PC-9 (cell line): ENCODE measurements around the gene ZNF576. TPM values are rescaled to one million over a fixed set of nuclear protein-coding genes. Genes with fewer than 3 reads are reported as not detected.
"Not testable (repeated sequence)": the region's sequence is repeated elsewhere in the genome, so short reads cannot be mapped to it uniquely, and the experiment has no call there.

ENCODE experiments used
- BruUV-seq: library from RNA; stranded (reverse); fragments of 400-500 nt; replicated peaks from 2 replicates; lab custom pipeline; 2021; lab: Mats Ljungman, UMichigan
- CTCF ChIA-PET: fragments of 300-600 bp; sonication (Branson Sonifier 250); formaldehyde crosslinking; loops from one replicate; lab custom pipeline; 2022; ENCODE audit warnings: antibody characterized with exemption; lab: Charles Lee
- POLR2A ChIA-PET: fragments of 300-600 bp; sonication (Branson Sonifier 250); formaldehyde crosslinking; loops from one replicate; lab custom pipeline; 2022; ENCODE audit warnings: antibody characterized with exemption; ENCODE audit not compliant: unreplicated experiment; lab: Charles Lee
- DNase-seq, 2 experiments: peaks; one replicate each; pipeline versions ENCODE4 v3.0.0 to v3.0.0-alpha.2; 2015 to 2022; ENCODE audit warnings: mixed read lengths in 1 of 2
- H2AFZ ChIP-seq: fragments of 200-600 bp; sonication (generic); 2 replicates; pipeline ENCODE4 v1.8.1; 2017; ENCODE audit warnings: antibody characterized with exemption
- H3F3A ChIP-seq: fragments of 200-600 bp; sonication (generic); 2 replicates; pipeline ENCODE4 v1.8.1; 2017; ENCODE audit warnings: antibody characterized with exemption, mild to moderate bottlenecking, low read depth; ENCODE audit not compliant: insufficient read depth
- H3K27ac ChIP-seq: fragments of 200-600 bp; sonication (generic); 2 replicates; pipeline ENCODE4 v1.6.1; 2016; ENCODE audit warnings: mixed run types
- H3K27me3 ChIP-seq: fragments of 200-600 bp; sonication (generic); 2 replicates; pipeline ENCODE4 v1.6.1; 2016; ENCODE audit warnings: low read depth, mixed run types; ENCODE audit not compliant: insufficient read depth
- H3K36me3 ChIP-seq: fragments of 200-600 bp; sonication (generic); 2 replicates; pipeline ENCODE4 v1.6.1; 2016; ENCODE audit warnings: low read depth, mixed run types
- H3K4me1 ChIP-seq: fragments of 200-600 bp; sonication (generic); replicated peaks from 2 replicates; pipeline ENCODE4 v1.6.1; 2016; ENCODE audit warnings: mixed run types; ENCODE audit not compliant: insufficient read depth
- H3K4me2 ChIP-seq: fragments of 200-600 bp; sonication (generic); 2 replicates; pipeline ENCODE4 v1.6.1; 2017; ENCODE audit warnings: mixed run types
- H3K4me3 ChIP-seq: fragments of 200-600 bp; sonication (generic); 2 replicates; pipeline ENCODE4 v1.6.1; 2016; ENCODE audit warnings: mixed run types
- H3K79me2 ChIP-seq: fragments of 200-600 bp; sonication (generic); 2 replicates; pipeline ENCODE4 v1.6.1; 2017; ENCODE audit warnings: low read depth, mixed run types
- H3K9me2 ChIP-seq: fragments of 200-600 bp; sonication (generic); 2 replicates; pipeline ENCODE4 v1.8.1; 2017; ENCODE audit warnings: mild to moderate bottlenecking; ENCODE audit not compliant: insufficient read depth
- H3K9me3 ChIP-seq: fragments of 200-600 bp; sonication (generic); 2 replicates; pipeline ENCODE4 v1.8.1; 2016; ENCODE audit warnings: low read depth; ENCODE audit not compliant: insufficient read depth
- H4K20me1 ChIP-seq: fragments of 200-600 bp; sonication (generic); 2 replicates; pipeline ENCODE4 v1.8.1; 2017; ENCODE audit not compliant: insufficient read depth
- EZH2 ChIP-seq: fragments of 200-600 bp; sonication (generic); IDR thresholded peaks from 2 replicates; pipeline ENCODE4 v1.8.0; 2017; ENCODE audit warnings: antibody characterized with exemption, low read depth
- intact Hi-C: fragments of 100-400 bp; cut with micrococcal nuclease; formaldehyde crosslinking; loops from one replicate; pipeline ENCODE4 v1.10.0; 2022; ENCODE audit not compliant: unreplicated experiment
- total RNA-seq: library from RNA; stranded (reverse); gene quantifications from 2 replicates; pipeline ENCODE4 v1.2.3, GENCODE V29; 2021
- TF ChIP-seq, protein P1 (sequence below): fragments of 200-600 bp; sonication (generic); conservative IDR thresholded peaks from 2 replicates; pipeline ENCODE4 v1.6.1; 2017; ENCODE audit warnings: mixed run types, antibody characterized with exemption, mild to moderate bottlenecking, moderate library complexity

ZNF576 gene
- total RNA-seq, 1 experiment from 2014 or later = 15.5 TPM

DNA sequence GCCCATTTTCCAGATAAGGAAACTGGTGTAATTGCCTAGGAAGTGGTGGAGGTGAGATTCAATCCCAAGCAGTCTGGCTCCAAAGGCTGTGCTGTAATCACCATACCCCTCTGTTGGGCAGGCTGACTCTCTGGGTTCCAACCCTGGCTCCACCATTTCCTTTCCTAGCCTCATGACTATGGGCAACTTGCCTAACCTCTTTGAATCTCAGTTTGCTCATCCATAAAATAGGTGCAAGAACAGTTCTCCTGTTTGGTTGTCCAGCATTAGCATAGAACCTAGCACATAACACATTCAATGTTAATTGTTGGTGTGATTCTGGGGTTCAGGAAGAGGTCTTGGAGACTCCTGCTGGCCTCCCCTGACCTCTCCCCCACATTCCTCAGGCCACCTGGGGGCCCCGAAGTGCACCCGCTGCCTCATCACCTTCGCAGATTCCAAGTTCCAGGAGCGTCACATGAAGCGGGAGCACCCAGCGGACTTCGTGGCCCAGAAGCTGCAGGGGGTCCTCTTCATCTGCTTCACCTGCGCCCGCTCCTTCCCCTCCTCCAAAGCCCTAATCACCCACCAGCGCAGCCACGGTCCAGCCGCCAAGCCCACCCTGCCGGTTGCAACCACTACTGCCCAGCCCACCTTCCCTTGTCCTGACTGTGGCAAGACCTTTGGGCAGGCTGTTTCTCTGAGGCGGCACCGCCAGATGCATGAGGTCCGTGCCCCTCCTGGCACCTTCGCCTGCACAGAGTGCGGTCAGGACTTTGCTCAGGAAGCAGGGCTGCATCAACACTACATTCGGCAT lies 2.2 kb downstream of the ZNF576 start:
- TF ChIP-seq EZH2 = no peak
- TF ChIP-seq, protein P1, sequence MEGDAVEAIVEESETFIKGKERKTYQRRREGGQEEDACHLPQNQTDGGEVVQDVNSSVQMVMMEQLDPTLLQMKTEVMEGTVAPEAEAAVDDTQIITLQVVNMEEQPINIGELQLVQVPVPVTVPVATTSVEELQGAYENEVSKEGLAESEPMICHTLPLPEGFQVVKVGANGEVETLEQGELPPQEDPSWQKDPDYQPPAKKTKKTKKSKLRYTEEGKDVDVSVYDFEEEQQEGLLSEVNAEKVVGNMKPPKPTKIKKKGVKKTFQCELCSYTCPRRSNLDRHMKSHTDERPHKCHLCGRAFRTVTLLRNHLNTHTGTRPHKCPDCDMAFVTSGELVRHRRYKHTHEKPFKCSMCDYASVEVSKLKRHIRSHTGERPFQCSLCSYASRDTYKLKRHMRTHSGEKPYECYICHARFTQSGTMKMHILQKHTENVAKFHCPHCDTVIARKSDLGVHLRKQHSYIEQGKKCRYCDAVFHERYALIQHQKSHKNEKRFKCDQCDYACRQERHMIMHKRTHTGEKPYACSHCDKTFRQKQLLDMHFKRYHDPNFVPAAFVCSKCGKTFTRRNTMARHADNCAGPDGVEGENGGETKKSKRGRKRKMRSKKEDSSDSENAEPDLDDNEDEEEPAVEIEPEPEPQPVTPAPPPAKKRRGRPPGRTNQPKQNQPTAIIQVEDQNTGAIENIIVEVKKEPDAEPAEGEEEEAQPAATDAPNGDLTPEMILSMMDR = no peak
- Histone ChIP-seq H3K4me1 (peaks cover 15% of the 10 kb centered on the region), H3K9me2 (no peaks in the 10 kb centered on the region), H3F3A (peaks cover 12% of the 10 kb centered on the region; the same call in 1 of the 2 replicates), H3K4me2 (peak overlapping the region; percentile 97; the same call in 1 of the 2 replicates), H3K36me3 (0 out of 2 replicates have a peak, but pooled peaks cover 6% of the 10 kb centered on the region), H3K9me3 (no peaks in the 10 kb centered on the region), H2AFZ (no peak overlapping the region), H3K4me3 (no peak overlapping the region), H3K27ac (no peak overlapping the region), H4K20me1 (peaks cover 9% of the 10 kb centered on the region), H3K27me3 (no peaks in the 10 kb centered on the region), H3K79me2 (peaks cover 44% of the 10 kb centered on the region)
- BruUV-seq = no TSS peak
- CTCF ChIA-PET = no interaction called here
- POLR2A ChIA-PET = no interaction called here
- intact Hi-C loops = loop anchor here (10.0 kb wide), 1 partner anchor 164 kb away; no protein-coding TSS in a partner anchor
- DNase-seq = no peak

- no peaks in the 10 kb centered on the region for H3K9me2 ChIP-seq
- no peak for TF ChIP-seq EZH2
- TF ChIP-seq, protein P1 = no peak
- H3K36me3 ChIP-seq = no peaks in the 10 kb centered on the region
- ChIA-PET CTCF (interaction anchor here (0.6 to 1.2 kb wide), 3 partner anchors 53 to 89 kb away, joined by 4 to 8 read pairs (median 6); no protein-coding TSS in a partner anchor), POLR2A (no interaction called here)
- no peak overlapping the region for H3K27ac ChIP-seq
- BruUV-seq = no TSS peak
- no peak overlapping the region for H3K4me3 ChIP-seq
- no peaks in the 10 kb centered on the region for H4K20me1 ChIP-seq
- H3K9me3 ChIP-seq = no peaks in the 10 kb centered on the region
- H3K4me2 ChIP-seq = no peak overlapping the region
- intact Hi-C loops = loop anchor here (10.0 kb wide), 1 partner anchor 165 kb away; no protein-coding TSS in a partner anchor
- peaks cover 34% of the 10 kb centered on the region for H3K79me2 ChIP-seq
- no peak overlapping the region for H2AFZ ChIP-seq
- no peaks in the 10 kb centered on the region for H3K27me3 ChIP-seq
- peaks cover 9% of the 10 kb centered on the region; the same call in 1 of the 2 replicates for H3F3A ChIP-seq
- no peak for DNase-seq
- H3K4me1 ChIP-seq = peaks cover 10% of the 10 kb centered on the region
These were observed 3.4 kb downstream of the ZNF576 start for GRCh38 chr19:43599635-43600295.

DNA sequence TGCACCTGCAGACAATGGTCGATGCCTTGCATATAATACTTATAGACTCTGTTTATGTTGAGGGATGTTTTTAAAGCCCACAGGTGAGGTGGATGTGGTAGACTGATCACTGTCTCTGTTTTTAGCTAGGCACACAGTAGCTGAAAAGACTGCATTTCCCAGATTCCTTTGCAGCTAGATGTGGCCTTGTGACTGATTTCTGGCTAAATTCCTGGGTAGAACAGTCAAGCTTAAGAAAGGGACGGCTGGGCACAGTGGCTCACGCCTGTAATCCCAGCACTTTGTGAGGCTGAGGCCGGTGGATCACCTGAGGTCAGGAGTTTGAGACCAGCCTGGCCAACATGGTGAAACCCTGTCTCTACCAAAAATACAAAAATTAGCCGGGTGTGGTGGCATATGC lies 3.9 kb downstream of the ZNF576 start:
- CTCF ChIA-PET = interaction anchor here (0.6 to 1.2 kb wide), 3 partner anchors 52 to 90 kb away, joined by 4 to 8 read pairs (median 6); no protein-coding TSS in a partner anchor
- H3K4me2 ChIP-seq, H3K4me3 ChIP-seq, H4K20me1 ChIP-seq, H3K27me3 ChIP-seq, H2AFZ ChIP-seq, H3K9me2 ChIP-seq, POLR2A ChIA-PET, BruUV-seq, H3F3A ChIP-seq, H3K9me3 ChIP-seq, intact Hi-C loops, H3K36me3 ChIP-seq, H3K27ac ChIP-seq, DNase-seq: not testable (repeated sequence)
- peaks cover 10% of the 10 kb centered on the region for H3K4me1 ChIP-seq
- peaks cover 28% of the 10 kb centered on the region for H3K79me2 ChIP-seq
